NCI-H2227 treated with DMSO at 0.1 percent for 48 hours (cell line): ENCODE measurements around the gene NHERF2.
A peak's percentile ranks its signal among the peaks of the same experiment; 100 is the strongest.
"Not testable (repeated sequence)": the region's sequence is repeated elsewhere in the genome, so short reads cannot be mapped to it uniquely, and the experiment has no call there.

Experiments
- DNase-seq: peaks from one replicate; lab custom pipeline; 2025; lab: John Stamatoyannopoulos, UW

Gene NHERF2

GRCh38 chr16:2007081-2007836 is 19.4 kb upstream of the NHERF2 start:
- DNase-seq = no peak

DNA sequence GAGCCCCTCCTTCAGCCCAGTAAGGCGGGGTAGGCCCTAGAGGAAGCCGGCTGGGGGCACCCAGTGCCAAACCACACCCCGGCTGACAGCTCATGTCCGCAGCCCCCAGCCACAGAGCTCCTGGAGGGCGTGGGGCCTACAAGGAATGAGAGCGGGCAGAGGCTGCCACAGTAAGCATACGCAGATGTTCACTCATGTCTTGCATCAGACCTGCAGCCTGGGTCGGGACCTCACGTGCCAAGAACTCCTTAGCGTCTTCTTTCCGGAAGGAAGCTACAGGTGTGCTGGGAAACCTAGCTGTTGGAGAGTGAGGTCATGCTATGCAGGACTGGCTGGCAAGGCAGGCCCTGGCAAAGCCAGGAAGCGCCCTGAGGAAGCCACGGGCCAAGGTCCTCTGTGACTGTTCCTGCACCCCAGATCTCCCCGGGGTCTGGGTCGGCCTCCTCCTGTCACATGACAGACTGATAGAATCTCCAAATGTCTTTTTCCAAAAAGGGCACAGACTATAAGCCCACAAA is 18.6 kb upstream of the NHERF2 start:
- no peak for DNase-seq

- DNase-seq = no peak
Measured at GRCh38 chr16:2008631-2009163, 18.0 kb upstream of the NHERF2 start.

- DNase-seq = no peak
Measured at GRCh38 chr16:2009164-2009711, 17.5 kb upstream of the NHERF2 start.

DNA sequence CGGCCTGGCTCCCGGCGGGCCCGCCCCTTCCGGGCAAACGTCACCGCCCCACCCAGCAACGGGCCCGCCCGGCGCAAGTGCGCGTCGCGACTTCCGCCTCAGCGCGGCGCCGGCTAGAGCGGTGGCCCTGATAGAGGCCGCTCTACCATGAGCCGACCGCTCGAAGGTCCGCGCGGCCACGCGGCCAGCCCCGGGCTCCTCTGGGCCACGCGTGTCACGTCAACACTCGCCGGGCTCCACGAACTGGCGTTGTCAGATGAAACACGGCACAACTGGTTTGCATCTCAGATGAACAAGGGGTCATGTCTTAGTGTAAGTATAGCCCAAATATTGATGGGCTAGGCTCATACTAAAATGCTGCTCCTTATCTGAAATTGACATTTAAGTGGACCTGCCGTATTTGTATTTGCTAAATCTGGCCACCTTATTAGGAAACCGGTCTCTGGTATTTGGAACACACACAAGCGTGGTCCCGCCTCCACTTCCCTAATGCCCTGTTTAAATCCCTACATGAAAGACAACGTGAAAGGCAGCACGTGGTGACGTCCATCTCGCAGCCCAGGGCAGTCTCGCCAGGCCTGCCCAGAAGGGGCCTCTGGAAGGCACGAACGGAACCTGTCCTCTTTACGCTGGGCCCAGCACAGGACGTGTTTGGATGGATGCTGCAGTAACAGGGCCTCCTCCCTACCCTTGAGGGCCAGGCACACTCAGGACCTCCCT is 16.8 kb upstream of the NHERF2 start, which contains the start of gene ZNF598:
Gene ZNF598 (minus strand): TSS at position 31 of the 720 bp plus-strand sequence.
- DNase-seq = peak; percentile 71

- not testable (repeated sequence) for DNase-seq
Measured at GRCh38 chr16:2011726-2012125, 15.0 kb upstream of the NHERF2 start.

GRCh38 chr16:2013527-2013926 is 13.2 kb upstream of the NHERF2 start:
- DNase-seq = no peak

DNA sequence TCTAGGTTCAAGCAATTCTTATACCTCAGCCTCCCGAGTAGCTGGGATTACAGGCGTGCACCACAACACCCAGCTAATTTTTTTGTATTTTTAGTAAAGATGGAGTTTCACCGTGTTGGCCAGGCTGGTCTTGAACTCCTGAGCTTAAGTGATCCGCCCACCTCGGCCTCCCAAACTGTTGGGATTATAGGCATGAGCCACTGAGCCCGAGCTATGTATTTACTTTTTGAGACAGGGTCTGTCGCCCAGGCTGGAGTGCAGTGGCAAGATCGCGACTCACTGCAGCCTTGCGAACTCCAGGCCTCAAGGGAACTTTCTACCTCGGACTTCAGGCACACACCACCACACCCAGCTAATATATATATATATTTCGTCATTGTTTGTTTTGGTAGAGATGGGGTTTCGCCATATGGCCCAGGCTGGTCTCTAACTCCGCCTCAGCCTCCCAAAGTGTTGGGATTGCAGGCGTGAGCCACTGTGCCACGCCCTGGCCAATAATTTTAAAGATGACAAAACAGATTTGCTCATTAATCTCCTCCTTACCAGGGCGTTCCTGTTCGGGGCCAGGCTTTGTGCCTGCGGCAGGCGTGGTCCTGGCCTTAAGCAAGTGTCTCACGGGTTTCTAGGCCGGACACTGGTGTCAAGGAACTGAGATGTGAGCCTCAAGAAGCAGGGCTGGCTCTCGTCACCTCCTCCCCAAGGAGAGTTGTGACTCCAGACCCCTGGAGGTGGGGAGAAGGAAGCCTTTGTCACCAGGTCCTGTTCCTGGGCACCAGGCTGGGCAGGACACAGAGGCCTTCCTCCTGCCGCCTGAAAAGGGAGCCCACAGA is 11.4 kb upstream of the NHERF2 start:
- DNase-seq = no peak

DNA sequence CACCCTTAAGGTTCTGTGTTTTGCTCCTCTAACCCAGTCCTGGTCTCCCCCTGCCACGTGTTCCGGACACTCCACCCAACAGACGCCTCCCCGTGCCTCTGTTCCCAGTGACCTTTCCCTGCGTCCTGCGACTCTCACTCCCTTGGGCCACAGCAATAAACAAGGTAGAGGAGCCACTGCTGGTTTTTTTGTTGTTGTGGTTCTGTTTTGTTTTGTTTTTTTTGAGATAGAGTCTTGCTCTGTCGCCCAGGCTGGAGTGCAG is 10.8 kb upstream of the NHERF2 start:
- DNase-seq = no peak

DNA sequence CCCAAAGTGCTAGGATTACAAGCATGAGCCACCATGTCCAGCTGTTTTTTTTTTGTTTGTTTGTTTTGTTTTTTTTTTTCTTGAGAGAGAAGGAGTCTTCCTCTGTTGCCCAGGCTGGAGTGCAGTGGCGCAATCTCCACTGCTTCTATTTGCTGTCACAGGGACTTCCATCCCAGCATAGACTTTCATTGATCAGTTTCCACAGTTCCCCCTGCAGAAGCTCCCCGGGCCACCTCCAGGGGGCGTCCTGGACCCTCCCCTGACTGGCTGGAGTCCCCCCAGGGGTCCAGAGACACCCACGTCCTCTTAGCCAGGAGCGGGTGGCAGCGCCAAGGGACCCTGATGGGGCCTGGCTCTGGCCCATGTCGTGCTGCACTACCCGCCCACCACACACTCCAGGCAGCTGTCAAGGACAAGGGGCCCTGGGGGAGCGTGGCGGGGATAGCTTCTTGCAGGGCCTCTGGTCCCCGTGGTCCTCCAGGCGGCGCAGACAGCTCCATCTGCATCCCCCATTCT is 10.2 kb upstream of the NHERF2 start:
- DNase-seq = no peak

DNA sequence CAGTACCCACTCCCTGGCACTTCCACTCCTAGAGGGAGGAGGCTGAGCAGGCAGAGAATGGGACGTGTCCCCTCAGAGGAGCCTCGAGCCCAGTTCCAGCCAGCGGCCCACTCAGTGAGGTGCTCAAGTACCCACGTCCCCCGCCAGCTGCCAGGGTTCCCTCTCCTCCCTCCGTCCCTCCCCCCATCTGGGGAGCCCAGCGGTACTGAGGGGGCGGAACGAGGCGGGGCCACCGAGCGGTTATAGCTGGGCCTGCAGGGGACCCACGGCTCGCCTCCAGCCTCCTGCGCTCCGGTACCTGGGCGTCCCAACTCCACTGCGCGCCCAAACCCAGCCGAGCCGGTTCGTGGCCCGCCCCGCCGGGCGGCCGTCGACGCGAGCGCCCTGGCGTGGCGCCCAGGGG is 7.2 kb upstream of the NHERF2 start, which contains the start of gene NPW:
Gene NPW (plus strand): TSS at position 268 of the 403 bp plus-strand sequence.
- DNase-seq = no peak

DNA sequence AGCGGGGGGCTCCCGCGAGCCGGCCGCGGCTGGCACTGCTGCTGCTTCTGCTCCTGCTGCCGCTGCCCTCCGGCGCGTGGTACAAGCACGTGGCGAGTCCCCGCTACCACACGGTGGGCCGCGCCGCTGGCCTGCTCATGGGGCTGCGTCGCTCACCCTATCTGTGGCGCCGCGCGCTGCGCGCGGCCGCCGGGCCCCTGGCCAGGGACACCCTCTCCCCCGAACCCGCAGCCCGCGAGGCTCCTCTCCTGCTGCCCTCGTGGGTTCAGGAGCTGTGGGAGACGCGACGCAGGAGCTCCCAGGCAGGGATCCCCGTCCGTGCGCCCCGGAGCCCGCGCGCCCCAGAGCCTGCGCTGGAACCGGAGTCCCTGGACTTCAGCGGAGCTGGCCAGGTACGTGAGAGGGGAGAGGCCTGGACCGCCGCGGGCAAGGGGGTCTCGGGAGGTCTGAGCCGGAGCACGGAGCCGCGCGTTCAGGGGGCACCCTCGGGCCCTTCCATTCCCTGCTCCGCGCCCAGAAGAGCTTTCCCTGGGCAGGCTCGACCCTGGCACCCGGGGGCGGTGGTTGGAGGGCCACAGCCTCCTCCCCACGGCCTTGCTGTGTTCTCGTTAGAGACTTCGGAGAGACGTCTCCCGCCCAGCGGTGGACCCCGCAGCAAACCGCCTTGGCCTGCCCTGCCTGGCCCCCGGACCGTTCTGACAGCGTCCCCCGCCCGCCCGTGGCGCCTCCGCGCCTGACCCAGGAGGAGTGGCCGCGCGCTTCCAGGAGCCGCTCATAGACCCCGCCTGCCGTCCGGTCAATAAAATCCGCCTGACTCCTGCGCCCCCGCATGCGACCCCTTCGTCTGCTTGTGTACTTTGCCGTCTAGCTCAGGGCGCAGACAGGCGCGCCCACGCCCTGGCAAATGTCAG is 6.5 kb upstream of the NHERF2 start:
- no peak for DNase-seq

GRCh38 chr16:2022723-2023091 is 4.0 kb upstream of the NHERF2 start:
- DNase-seq = no peak

- peak; percentile 91 for DNase-seq
Measured at GRCh38 chr16:2023092-2024031, 3.3 kb upstream of the NHERF2 start.

DNA sequence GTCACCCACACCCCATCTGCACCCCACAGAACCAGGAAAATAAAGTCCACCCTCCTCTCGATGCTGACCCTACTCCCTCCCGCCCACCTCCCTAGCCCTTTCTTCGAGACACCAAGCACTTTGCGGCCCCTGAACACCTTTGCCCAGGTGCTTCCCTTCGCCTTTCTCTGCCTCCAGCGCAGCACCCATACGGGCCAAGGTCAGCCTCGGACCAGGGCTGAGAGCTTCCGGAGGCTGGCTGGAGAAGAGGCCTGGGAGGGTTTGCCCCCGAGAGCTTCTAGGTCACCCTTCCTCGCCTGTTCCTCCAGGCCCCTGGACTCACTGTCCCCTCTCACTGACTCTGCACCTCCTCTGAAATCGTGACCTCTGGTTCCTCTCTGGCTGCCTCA is 2.7 kb upstream of the NHERF2 start:
- DNase-seq = no peak

DNA sequence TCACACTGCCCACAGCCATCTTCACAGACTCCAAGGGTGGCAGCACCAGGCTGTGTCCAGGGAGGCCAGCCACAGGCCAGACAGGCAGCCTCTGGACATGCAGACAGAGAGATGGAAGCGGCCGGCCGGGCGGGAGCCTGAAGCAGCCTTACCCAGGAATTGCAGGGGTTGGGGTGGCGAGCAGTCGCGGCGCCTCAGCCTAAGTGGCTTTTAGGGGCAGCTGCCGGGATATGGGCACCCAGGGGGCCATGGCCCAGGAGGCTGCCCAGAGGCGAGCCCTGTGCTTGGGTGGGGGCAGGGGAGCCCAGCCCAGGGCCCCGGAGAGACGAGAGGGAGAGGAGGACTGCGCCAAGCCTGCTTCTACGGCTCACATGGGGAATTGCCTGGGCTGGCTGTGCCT is 1.5 kb upstream of the NHERF2 start:
- no peak for DNase-seq

DNA sequence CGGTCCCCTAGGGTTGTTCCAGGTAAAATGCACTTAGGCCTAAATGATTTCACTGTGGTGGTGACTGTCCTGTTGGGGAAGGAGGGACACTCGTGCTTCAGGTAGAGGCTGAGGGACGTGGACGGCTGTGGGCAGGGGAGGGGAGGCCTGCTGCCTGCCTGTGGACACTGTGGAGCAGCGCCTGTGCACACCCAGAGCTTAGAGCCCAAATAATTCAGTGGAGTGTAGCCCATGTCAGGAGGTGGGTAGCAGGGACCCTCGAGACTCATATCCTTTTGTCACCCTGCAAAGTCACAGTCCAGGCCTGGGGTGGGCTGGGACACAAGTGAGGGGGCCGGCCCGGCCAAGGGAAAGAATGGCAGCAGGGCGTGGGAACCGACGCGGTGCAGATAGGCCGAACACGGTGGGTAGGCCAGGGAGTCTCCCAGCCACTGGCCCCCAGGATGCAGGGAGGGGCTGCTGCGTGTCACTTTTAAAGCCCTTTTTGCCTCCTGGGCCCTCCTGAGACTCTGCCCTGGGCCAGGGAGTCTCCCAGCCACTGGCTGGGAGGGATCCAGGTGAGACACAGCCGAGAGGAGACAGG is 733 bp upstream of the NHERF2 start:
- DNase-seq = no peak

GRCh38 chr16:2027024-2028010 is 615 bp downstream of the NHERF2 start:
- DNase-seq = peak; percentile 29
